HuH-7 (cell line): ENCODE data around the gene TRIM65.
A peak's percentile ranks its signal among the peaks of the same experiment; 100 is the strongest.
"Not testable (repeated sequence)": the region's sequence is repeated elsewhere in the genome, so short reads cannot be mapped to it uniquely, and the experiment has no call there.

Source experiments
- DNase-seq: peaks from one replicate; pipeline ENCODE4 v3.0.0; 2011; ENCODE audit warnings: low spot score

The TRIM65 gene

GRCh38 chr17:75876190-75876937 lies 20.4 kb downstream of the TRIM65 start:
- peak; percentile 84 for DNase-seq

- no peak for DNase-seq
These were observed 20.9 kb downstream of the TRIM65 start for GRCh38 chr17:75875940-75876189.

- no peak for DNase-seq
These were observed 21.4 kb downstream of the TRIM65 start for GRCh38 chr17:75875182-75875939.

GRCh38 chr17:75874323-75875181 lies 22.2 kb downstream of the TRIM65 start:
- DNase-seq: no peak

GRCh38 chr17:75873587-75874322 lies 23.0 kb downstream of the TRIM65 start:
- no peak for DNase-seq

- peak; percentile 75 for DNase-seq
These were observed 24.1 kb downstream of the TRIM65 start for GRCh38 chr17:75872434-75873351.

GRCh38 chr17:75870228-75870627 lies 26.5 kb downstream of the TRIM65 start:
- DNase-seq: not testable (repeated sequence)

- peak; percentile 68 for DNase-seq
These were observed 27.2 kb downstream of the TRIM65 start for GRCh38 chr17:75869282-75870141.

GRCh38 chr17:75868730-75869281 lies 27.9 kb downstream of the TRIM65 start:
- DNase-seq: not testable (repeated sequence)

GRCh38 chr17:75865404-75866188 lies 31.2 kb downstream of the TRIM65 start:
- not testable (repeated sequence) for DNase-seq

DNA sequence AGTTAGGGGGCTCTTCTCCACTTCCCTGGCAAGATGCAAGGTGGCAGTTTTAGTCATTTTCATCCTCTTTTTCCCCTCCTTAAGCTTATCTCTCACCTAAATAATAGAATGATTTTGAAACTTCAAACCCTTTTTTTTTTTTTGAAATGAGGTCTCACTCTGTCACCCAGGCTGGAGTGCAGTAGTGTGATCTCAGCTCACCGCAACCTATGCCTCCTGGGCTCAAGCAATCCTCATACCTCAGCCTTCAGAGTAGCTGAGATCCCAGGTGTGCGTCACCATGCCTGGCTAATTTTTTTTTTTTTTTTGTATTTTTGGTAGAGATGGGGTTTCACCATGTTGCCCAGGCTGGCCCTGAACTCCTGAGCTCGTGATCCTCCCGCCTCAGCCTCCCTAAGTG lies 31.9 kb downstream of the TRIM65 start:
- DNase-seq: not testable (repeated sequence)

GRCh38 chr17:75864448-75864871 lies 32.3 kb downstream of the TRIM65 start:
- DNase-seq: no peak

GRCh38 chr17:75861927-75862317 lies 34.8 kb downstream of the TRIM65 start:
- no peak for DNase-seq

GRCh38 chr17:75859358-75859757 lies 37.4 kb downstream of the TRIM65 start:
- not testable (repeated sequence) for DNase-seq

DNA sequence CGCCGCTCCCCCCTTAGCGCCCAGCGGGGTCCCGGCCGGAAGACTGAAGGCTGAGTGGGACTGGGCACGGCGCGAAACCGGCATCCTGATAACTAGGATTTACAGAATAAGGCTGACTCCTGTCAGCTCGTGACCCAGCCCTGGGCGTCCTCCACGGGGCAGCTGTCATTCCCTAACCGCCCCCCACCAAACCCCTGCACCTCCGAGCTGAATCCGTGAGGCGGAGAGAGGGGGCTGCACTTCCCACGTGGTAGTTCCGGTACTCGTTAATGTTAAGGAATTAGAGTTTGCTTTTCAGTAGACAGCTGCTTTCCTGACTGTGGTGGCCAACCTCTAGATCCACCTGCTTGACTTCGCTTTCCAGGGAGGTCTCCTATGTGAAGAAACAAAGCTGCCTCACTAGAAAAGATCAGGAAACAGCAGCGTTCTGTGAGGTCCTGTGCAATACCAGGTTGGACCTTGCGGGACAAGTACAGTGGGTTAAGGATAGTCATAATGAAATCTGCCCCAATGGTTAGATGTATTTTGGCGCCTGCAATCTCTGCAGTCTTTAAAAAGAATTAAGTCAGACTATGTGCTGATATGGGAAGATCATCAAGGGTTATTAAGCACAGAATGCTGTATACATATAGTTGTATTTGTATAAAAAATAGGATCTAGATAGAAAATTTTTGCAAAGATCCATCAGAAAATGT lies 40.5 kb downstream of the TRIM65 start:
- DNase-seq: peak; percentile 70

DNA sequence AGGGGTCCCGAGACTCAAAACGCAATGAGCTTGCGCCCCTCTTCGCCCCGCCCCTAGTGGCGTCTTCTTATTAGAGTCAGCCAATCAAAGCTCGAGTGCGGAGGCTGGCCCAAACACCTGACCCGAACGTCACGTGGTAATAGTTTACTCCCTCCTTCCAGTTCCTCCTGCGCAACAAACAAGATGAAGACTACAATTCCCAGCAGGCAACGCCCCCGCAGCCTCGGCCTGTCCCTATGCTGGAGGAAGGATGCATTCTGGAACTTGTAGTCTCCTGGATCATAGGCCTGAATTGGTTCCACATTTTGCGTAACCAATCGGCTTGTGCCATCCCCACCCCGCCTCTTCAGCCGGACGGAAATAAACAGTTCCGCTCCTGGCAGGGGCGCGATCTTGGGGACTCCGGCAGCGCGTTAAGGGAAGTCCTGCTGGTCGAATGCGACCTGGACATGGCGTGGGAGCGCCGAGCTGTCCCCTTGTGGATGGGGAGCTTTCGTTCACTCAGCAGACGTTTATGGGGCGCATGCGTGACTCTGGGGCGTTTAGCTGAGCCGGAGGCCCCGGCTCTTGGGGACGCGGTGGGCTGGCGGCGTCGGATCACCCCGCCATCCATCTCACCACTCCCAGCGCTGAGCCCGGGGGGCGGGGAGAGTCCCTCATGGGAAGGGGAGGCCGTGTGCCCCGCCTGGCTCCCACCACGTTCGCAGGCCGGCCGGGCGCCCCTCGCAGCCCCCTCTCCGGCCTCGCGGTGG lies 41.3 kb downstream of the TRIM65 start, which contains the start of gene WBP2:
WBP2 (minus strand) TSS at position 26 of the 752 bp plus-strand sequence. CDS start 38 bp downstream, outside the sequence.
- peak; percentile 99 for DNase-seq

DNA sequence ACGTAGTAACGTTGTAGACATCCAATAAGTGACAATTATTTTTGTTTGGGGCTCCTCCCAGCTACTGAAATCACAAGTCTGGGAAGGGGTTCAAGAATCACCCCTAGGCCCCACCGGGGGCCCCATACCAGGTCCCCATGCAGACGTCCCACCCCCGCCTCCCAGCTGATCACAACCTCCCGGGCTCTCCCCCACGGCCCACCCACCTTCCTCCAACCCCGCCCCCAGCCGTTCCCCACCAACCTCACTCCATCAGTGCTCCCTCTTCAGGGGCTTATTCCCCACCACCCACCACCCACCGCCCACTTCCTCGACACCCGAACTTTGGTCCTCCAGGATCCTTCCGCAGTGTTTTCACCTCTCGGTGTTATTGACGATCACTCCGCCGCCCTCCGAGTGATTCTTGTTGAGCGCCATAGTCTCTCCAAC lies 41.9 kb downstream of the TRIM65 start:
- peak; percentile 76 for DNase-seq
